ENCODE data around the gene WDR59. TPM values are rescaled to one million over a fixed set of nuclear protein-coding genes. Genes with fewer than 3 reads are reported as not detected.

The WDR59 gene
- total and polyA plus RNA-seq, 2 of the 4 experiments (the other 2 are of a cell fraction): 29.4 to 44.6 TPM

- Histone ChIP-seq H2BK120ac (ENCODE audit: low read depth, low read length) (no peak overlapping the region), H4K20me1 (ENCODE audit: insufficient read depth, low read length) (no peaks in the 10 kb centered on the region), H2AK5ac (ENCODE audit: low read depth, low read length) (no peak overlapping the region), H2BK20ac (ENCODE audit: low read depth, low read length) (no peak overlapping the region), H2BK5ac (ENCODE audit: low read depth, low read length, poor library complexity, severe bottlenecking) (no peak overlapping the region), H3K56ac (ENCODE audit: extremely low read depth, insufficient read depth, low read length) (no peak overlapping the region), H3K36me3 (ENCODE audit: control insufficient read depth, insufficient read depth, low read length) (no peaks in the 10 kb centered on the region), H3K9ac (ENCODE audit: low read depth, low read length) (no peak overlapping the region), H3K79me1 (ENCODE audit: low read depth in 1 of 2, low read length in 2 of 2) (no peaks in the 10 kb centered on the region), H3K4me2 (ENCODE audit: low read depth, low read length) (no peak overlapping the region), H3K9me1 (ENCODE audit: insufficient read depth, low read length) (no peaks in the 10 kb centered on the region), H2AK9ac (replicated peaks; ENCODE audit: low read depth, low read length, poor library complexity) (no peak overlapping the region), H2BK15ac (ENCODE audit: low read depth, low read length) (no peak overlapping the region), H3K18ac (ENCODE audit: low read depth, low read length) (no peak overlapping the region), H4K5ac (ENCODE audit: low read depth, low read length) (no peak overlapping the region), H3K4ac (ENCODE audit: low read depth, low read length) (no peak overlapping the region), H3K23ac (ENCODE audit: low read depth, low read length) (no peak overlapping the region), H4K8ac (ENCODE audit: low read depth in 2 of 2, low read length in 2 of 2) (no peak overlapping the region), H3K4me1 (ENCODE audit: control insufficient read depth, insufficient read depth, low read length) (no peaks in the 10 kb centered on the region), H3K14ac (replicated peaks; ENCODE audit: low read depth, low read length) (no peak overlapping the region), H3K27me3 (ENCODE audit: control insufficient read depth, insufficient read depth, low read length) (peaks cover 15% of the 10 kb centered on the region), H3K4me3 (ENCODE audit: insufficient read depth, low read depth, low read length) (no peak overlapping the region), H2AFZ (replicated peaks; ENCODE audit: low read length, poor library complexity) (no peak overlapping the region), H4K91ac (ENCODE audit: insufficient read depth, low read depth, low read length) (no peak overlapping the region), H3K9me3 (ENCODE audit: control insufficient read depth, insufficient read depth, low read length) (peaks cover 2% of the 10 kb centered on the region; the same call in 1 of the 2 replicates), H3K27ac (ENCODE audit: insufficient read depth, low read length) (no peak overlapping the region)
- in situ Hi-C loops (cut with MboI; ENCODE audit: low sequenced_read_pairs) (no loop called here), dilution Hi-C loops (cut with HindIII; ENCODE audit: low sequenced_read_pairs, unreplicated experiment) (no loop called here), intact Hi-C loops (cut with micrococcal nuclease) (no loop called here)
- BruUV-seq (replicated peaks): no TSS peak
- no CpG with 5 or more reads among the region's 5 CpGs for WGBS, 2 experiments (ENCODE audit: extremely low coverage in 2 of 2, insufficient read length in 1 of 2)
- ChIA-PET POLR2A (ENCODE audit: unreplicated experiment) (no interaction called here), CTCF (interaction anchor here (1.1 kb wide), 1 partner anchor 45 kb away, joined by 3 read pairs; no protein-coding TSS in a partner anchor)
- DNase-seq (no peak), ATAC-seq (ENCODE audit: low read depth) (no peak)
- TF ChIP-seq POLR2A (IDR thresholded peaks at IDR 0.05; ENCODE audit: low read depth, low read length) (no peak), MAFK (IDR thresholded peaks at IDR 0.05; ENCODE audit: low read depth, low read length) (no peak), BHLHE40 (IDR thresholded peaks at IDR 0.05; ENCODE audit: low read depth, low read length) (no peak), FOS (IDR thresholded peaks at IDR 0.05; ENCODE audit: low read depth, low read length) (no peak), SMC3 (IDR thresholded peaks at IDR 0.05; ENCODE audit: low read depth, low read length) (no peak), ELK1 (IDR thresholded peaks at IDR 0.05; ENCODE audit: borderline replicate concordance, low read depth, low read length) (no peak), USF2 (IDR thresholded peaks at IDR 0.05; ENCODE audit: low read depth, low read length) (no peak), CTCF (conservative IDR thresholded peaks at IDR 0.05; ENCODE audit: low read depth, low read length) (no peak), NFE2L2 (IDR thresholded peaks at IDR 0.05; ENCODE audit: low read depth, low read length) (no peak), MXI1 (IDR thresholded peaks at IDR 0.05; ENCODE audit: borderline replicate concordance, low read depth, low read length) (no peak), MAZ (IDR thresholded peaks at IDR 0.05; ENCODE audit: borderline replicate concordance, low read depth, low read length) (no peak), RFX5 (IDR thresholded peaks at IDR 0.05; ENCODE audit: low read depth, low read length) (no peak), RAD21 (IDR thresholded peaks at IDR 0.05; ENCODE audit: low read length) (no peak)
Observed at GRCh38 chr16:74832228-74832627, 152.7 kb downstream of the WDR59 start.

Data from IMR-90 (cell line).